Measurements from ENCODE around the gene CYSTM1. TPM values are rescaled to one million over a fixed set of nuclear protein-coding genes. Genes with fewer than 3 reads are reported as not detected.

CYSTM1 gene
- total RNA-seq, 1 experiment from 2014 or later: 93.5 TPM

- H3K4me1 Mint-ChIP-seq (ENCODE audit: low read depth, unreplicated experiment): peaks cover 8% of the 10 kb centered on the region
- no TSS peak for BruUV-seq (replicated peaks)
- peak overlapping the region; percentile 64 for H3K27ac Mint-ChIP-seq (ENCODE audit: unreplicated experiment)
- intact Hi-C loops (cut with micrococcal nuclease; ENCODE audit: unreplicated experiment): loop anchor here (1.0 to 5.0 kb wide), 3 partner anchors 61 to 476 kb away; partner anchors contain the start of genes HBEGF and PFDN1
- H3K4me3 ChIP-seq (ENCODE audit: low read depth, low read length): no peak overlapping the region
- H3K4me3 Mint-ChIP-seq (ENCODE audit: unreplicated experiment): no peak overlapping the region
- H3K27me3 Mint-ChIP-seq (ENCODE audit: insufficient read depth, unreplicated experiment): no peaks in the 10 kb centered on the region
- ChIA-PET POLR2A (interaction anchor here (1.8 kb wide), 1 partner anchor 105 kb away, joined by 11 read pairs; the partner anchor contains the start of gene HBEGF), CTCF (interaction anchor here (0.5 to 2.8 kb wide), 5 partner anchors 25 to 164 kb away, joined by 3 to 53 read pairs (median 5); partner anchors contain the start of gene HBEGF)
- H3K36me3 ChIP-seq (ENCODE audit: control insufficient read depth, insufficient read depth, low read length): no peaks in the 10 kb centered on the region
- H3K36me3 Mint-ChIP-seq (ENCODE audit: insufficient read depth, unreplicated experiment): peaks cover 32% of the 10 kb centered on the region
- H3K27me3 ChIP-seq (replicated peaks; ENCODE audit: control insufficient read depth, insufficient read depth, low read length): no peaks in the 10 kb centered on the region
- peak in 1 of 2 experiments; percentile 69 for DNase-seq
- no peaks in the 10 kb centered on the region for H3K9me3 ChIP-seq
- peaks cover 29% of the 10 kb centered on the region for H3K4me1 ChIP-seq
- H3K9me3 Mint-ChIP-seq (ENCODE audit: unreplicated experiment): no peaks in the 10 kb centered on the region
- TF ChIP-seq CTCF (IDR thresholded peaks at IDR 0.05; ENCODE audit: insufficient read depth in 1 of 2, low read depth in 1 of 2, low read length in 1 of 2, severe bottlenecking in 1 of 2, unreplicated experiment in 1 of 2): no peak
These were observed 66.2 kb downstream of the CYSTM1 start for GRCh38 chr5:140240987-140241706.

GRCh38 chr5:140242099-140242498 is 67.1 kb downstream of the CYSTM1 start:
- TF ChIP-seq CTCF (IDR thresholded peaks at IDR 0.05; ENCODE audit: insufficient read depth in 1 of 2, low read depth in 1 of 2, low read length in 1 of 2, severe bottlenecking in 1 of 2, unreplicated experiment in 1 of 2): peak in 1 of 2 experiments; percentile 28
- Mint-ChIP-seq H3K36me3 (ENCODE audit: insufficient read depth, unreplicated experiment) (peaks cover 34% of the 10 kb centered on the region), H3K9me3 (ENCODE audit: unreplicated experiment) (no peaks in the 10 kb centered on the region), H3K4me3 (ENCODE audit: unreplicated experiment) (no peak overlapping the region), H3K4me1 (ENCODE audit: low read depth, unreplicated experiment) (peaks cover 6% of the 10 kb centered on the region), H3K27ac (ENCODE audit: unreplicated experiment) (peak overlapping the region; percentile 58), H3K27me3 (ENCODE audit: insufficient read depth, unreplicated experiment) (no peaks in the 10 kb centered on the region)
- no peaks in the 10 kb centered on the region for H3K27me3 ChIP-seq (replicated peaks; ENCODE audit: control insufficient read depth, insufficient read depth, low read length)
- H3K4me3 ChIP-seq (ENCODE audit: low read depth, low read length): no peak overlapping the region
- CTCF ChIA-PET: interaction anchor here (3.9 kb wide), 1 partner anchor 105 kb away, joined by 105 read pairs; the partner anchor contains the start of gene HBEGF
- no peaks in the 10 kb centered on the region for H3K9me3 ChIP-seq
- no peaks in the 10 kb centered on the region for H3K36me3 ChIP-seq (ENCODE audit: control insufficient read depth, insufficient read depth, low read length)
- POLR2A ChIA-PET: interaction anchor here (1.8 kb wide), 1 partner anchor 104 kb away, joined by 11 read pairs; the partner anchor contains the start of gene HBEGF
- intact Hi-C loops (cut with micrococcal nuclease; ENCODE audit: unreplicated experiment): loop anchor here (5.0 kb wide), 2 partner anchors 60 to 475 kb away; partner anchors contain the start of gene PFDN1
- BruUV-seq (replicated peaks): no TSS peak
- DNase-seq: no peak
- H3K4me1 ChIP-seq: peaks cover 22% of the 10 kb centered on the region

GRCh38 chr5:140242890-140243585 is 68.0 kb downstream of the CYSTM1 start:
- H3K4me1 Mint-ChIP-seq (ENCODE audit: low read depth, unreplicated experiment): peaks cover 6% of the 10 kb centered on the region
- no peaks in the 10 kb centered on the region for H3K9me3 Mint-ChIP-seq (ENCODE audit: unreplicated experiment)
- Histone ChIP-seq H3K36me3 (ENCODE audit: control insufficient read depth, insufficient read depth, low read length) (no peaks in the 10 kb centered on the region), H3K9me3 (no peaks in the 10 kb centered on the region), H3K4me1 (peaks cover 22% of the 10 kb centered on the region), H3K4me3 (ENCODE audit: low read depth, low read length) (no peak overlapping the region), H3K27me3 (replicated peaks; ENCODE audit: control insufficient read depth, insufficient read depth, low read length) (no peaks in the 10 kb centered on the region)
- peaks cover 40% of the 10 kb centered on the region for H3K36me3 Mint-ChIP-seq (ENCODE audit: insufficient read depth, unreplicated experiment)
- no peak for DNase-seq
- intact Hi-C loops (cut with micrococcal nuclease; ENCODE audit: unreplicated experiment): loop anchor here (5.0 kb wide), 2 partner anchors 59 to 474 kb away; partner anchors contain the start of gene PFDN1
- TF ChIP-seq CTCF (IDR thresholded peaks at IDR 0.05; ENCODE audit: insufficient read depth in 1 of 2, low read depth in 1 of 2, low read length in 1 of 2, severe bottlenecking in 1 of 2, unreplicated experiment in 1 of 2): no peak
- no peak overlapping the region for H3K4me3 Mint-ChIP-seq (ENCODE audit: unreplicated experiment)
- ChIA-PET POLR2A (interaction anchor here (2.0 kb wide), 1 partner anchor 103 kb away, joined by 25 read pairs; the partner anchor contains the start of gene HBEGF), CTCF (interaction anchor here (0.8 to 3.9 kb wide), 5 partner anchors 31 to 116 kb away, joined by 3 to 105 read pairs (median 10); partner anchors contain the start of genes HBEGF and PFDN1)
- H3K27ac Mint-ChIP-seq (ENCODE audit: unreplicated experiment): no peak overlapping the region
- BruUV-seq (replicated peaks): no TSS peak
- no peaks in the 10 kb centered on the region for H3K27me3 Mint-ChIP-seq (ENCODE audit: insufficient read depth, unreplicated experiment)

All from Caco-2 (cell line).